Calu3 (cell line): ENCODE data around the gene TMPRSS13. TPM values are rescaled to one million over a fixed set of nuclear protein-coding genes. Genes with fewer than 3 reads are reported as not detected.
A peak's percentile ranks its signal among the peaks of the same experiment; 100 is the strongest.

ENCODE experiments used
- BruUV-seq: library from RNA; stranded (reverse); fragments of 400-500 nt; replicated peaks from 2 replicates; lab custom pipeline; 2021; lab: Mats Ljungman, UMichigan
- CTCF ChIA-PET: fragments of 300-600 bp; sonication (Branson Sonifier 250); formaldehyde crosslinking; loops from one replicate; lab custom pipeline; 2022; ENCODE audit warnings: antibody characterized with exemption; lab: Charles Lee
- DNase-seq: peaks from one replicate; pipeline ENCODE4 v3.0.0; 2022
- H3K27ac Mint-ChIP-seq: one replicate; pipeline ENCODE4 v1.8.0; 2022; ENCODE audit warnings: mixed read lengths; ENCODE audit not compliant: unreplicated experiment
- H3K27me3 Mint-ChIP-seq: one replicate; pipeline ENCODE4 v1.8.0; 2022; ENCODE audit warnings: mixed read lengths; ENCODE audit not compliant: unreplicated experiment
- H3K36me3 Mint-ChIP-seq: one replicate; pipeline ENCODE4 v1.8.0; 2022; ENCODE audit warnings: mild to moderate bottlenecking, moderate library complexity, mixed read lengths; ENCODE audit not compliant: insufficient read depth, unreplicated experiment
- H3K4me1 Mint-ChIP-seq: one replicate; pipeline ENCODE4 v1.8.0; 2022; ENCODE audit warnings: mild to moderate bottlenecking, low read depth, mixed read lengths; ENCODE audit not compliant: unreplicated experiment
- H3K4me3 Mint-ChIP-seq: one replicate; pipeline ENCODE4 v1.8.0; 2022; ENCODE audit warnings: mild to moderate bottlenecking, low read depth, moderate library complexity, mixed read lengths; ENCODE audit not compliant: unreplicated experiment
- H3K9me3 Mint-ChIP-seq: one replicate; pipeline ENCODE4 v1.8.0; 2022; ENCODE audit warnings: low read depth, mixed read lengths; ENCODE audit not compliant: unreplicated experiment
- CTCF ChIP-seq: fragments of 200-600 bp; IDR thresholded peaks from one replicate; pipeline ENCODE4 v1.8.0; 2022; ENCODE audit warnings: antibody characterized with exemption; ENCODE audit not compliant: unreplicated experiment
- intact Hi-C: fragments of 100-400 bp; cut with micrococcal nuclease; formaldehyde crosslinking; loops from one replicate; pipeline ENCODE4 v1.10.0; 2022; ENCODE audit not compliant: unreplicated experiment
- total RNA-seq: library from RNA; stranded (reverse); gene quantifications from 2 replicates; pipeline ENCODE4 v1.2.3, GENCODE V29; 2022

The TMPRSS13 gene
- total RNA-seq, 1 experiment from 2014 or later: 2.3 TPM

- peaks cover 6% of the 10 kb centered on the region for H3K36me3 Mint-ChIP-seq
- no peak for DNase-seq
- no peak for TF ChIP-seq CTCF
- peaks cover 8% of the 10 kb centered on the region for H3K4me1 Mint-ChIP-seq
- H3K9me3 Mint-ChIP-seq: no peaks in the 10 kb centered on the region
- no TSS peak for BruUV-seq
- no peak overlapping the region for H3K4me3 Mint-ChIP-seq
- CTCF ChIA-PET: no interaction called here
- H3K27me3 Mint-ChIP-seq: peaks cover 21% of the 10 kb centered on the region
- no peak overlapping the region for H3K27ac Mint-ChIP-seq
- intact Hi-C loops: no loop called here
Observed at GRCh38 chr11:117908959-117909610, 20.1 kb downstream of the TMPRSS13 start.

DNA sequence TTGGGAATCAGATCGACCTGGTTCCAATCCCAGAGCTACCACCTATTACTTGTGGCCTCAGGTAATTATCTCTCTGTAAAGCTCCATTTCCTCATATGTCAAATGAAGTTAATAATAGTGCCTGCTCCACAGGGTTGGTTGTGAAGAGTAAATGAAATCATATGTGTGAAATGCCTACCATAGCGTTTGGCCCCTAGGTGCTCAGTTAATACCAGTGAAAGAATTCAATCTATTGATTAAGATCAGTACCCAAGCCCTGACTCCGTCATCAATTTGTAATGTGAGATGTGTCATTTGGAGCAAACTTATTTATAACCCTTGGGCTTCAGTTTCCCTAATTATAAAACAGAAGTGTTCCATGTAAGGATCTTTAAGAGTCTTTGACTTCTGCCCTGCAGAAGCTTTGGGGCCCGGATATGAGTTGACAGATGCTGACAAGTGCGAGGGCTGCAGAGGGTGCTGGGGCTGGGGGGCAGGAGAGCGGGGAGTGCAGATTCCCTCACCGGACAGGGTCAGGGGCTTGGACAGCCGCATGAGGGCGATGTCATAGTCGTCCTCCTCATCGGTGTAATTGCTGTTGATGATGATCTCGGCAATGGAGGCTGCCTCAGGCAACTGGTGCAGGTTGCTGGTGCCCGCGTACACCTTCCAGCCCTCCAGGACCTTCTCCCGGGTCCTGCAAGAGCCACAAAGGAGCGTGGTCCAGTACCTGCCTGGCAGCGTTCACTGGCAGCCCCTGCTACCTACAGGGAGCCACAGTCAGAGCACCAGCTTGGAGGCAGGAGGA lies 20.9 kb downstream of the TMPRSS13 start:
- TF ChIP-seq CTCF: no peak
- intact Hi-C loops: no loop called here
- CTCF ChIA-PET: no interaction called here
- H3K4me3 Mint-ChIP-seq: peak overlapping the region; percentile 61
- H3K36me3 Mint-ChIP-seq: peaks cover 6% of the 10 kb centered on the region
- BruUV-seq: no TSS peak
- no peak overlapping the region for H3K27ac Mint-ChIP-seq
- no peaks in the 10 kb centered on the region for H3K9me3 Mint-ChIP-seq
- no peak for DNase-seq
- H3K4me1 Mint-ChIP-seq: peaks cover 8% of the 10 kb centered on the region
- H3K27me3 Mint-ChIP-seq: peaks cover 15% of the 10 kb centered on the region

DNA sequence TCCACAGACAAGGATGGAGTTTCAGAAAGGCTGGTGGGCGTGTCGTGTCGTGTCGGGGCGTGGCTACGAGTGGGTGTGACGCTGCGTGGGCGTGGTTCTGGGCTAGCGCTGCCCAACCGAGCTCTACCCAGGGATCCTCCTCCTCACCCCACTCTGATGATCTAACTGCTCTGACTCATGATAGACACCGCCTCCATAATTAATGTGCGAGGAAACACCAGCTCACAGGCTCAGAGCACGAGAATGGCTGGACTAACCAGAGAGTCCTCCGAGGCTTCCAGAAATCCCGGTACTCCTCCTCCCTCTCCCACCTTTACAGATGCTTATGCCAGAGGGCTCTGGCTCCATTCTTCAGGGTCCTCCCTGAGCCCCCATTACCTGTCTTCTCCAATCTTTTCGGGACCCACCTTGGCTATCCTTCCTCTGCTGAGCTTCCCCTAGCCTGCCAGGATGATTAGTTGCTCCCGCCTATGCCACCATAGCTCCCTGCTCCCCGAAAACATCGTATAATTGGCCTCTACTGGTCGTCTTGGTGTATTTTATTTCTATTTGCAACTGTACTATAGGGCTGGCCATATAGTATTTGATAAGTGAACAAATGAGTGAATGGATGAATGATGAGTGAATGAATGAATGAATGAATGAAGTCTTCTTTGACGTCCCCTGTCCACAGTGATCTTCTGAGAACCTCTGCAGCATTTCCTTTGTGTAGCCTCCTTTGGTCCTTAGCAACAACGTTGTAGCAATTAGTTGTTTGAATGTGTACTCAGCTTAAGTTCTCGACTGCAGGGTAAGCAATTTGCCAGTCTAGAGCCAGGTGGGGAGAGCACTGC lies 21.7 kb downstream of the TMPRSS13 start:
- BruUV-seq: TSS peak; percentile 95
- Mint-ChIP-seq H3K27ac (peak overlapping the region; percentile 60), H3K4me1 (peaks cover 8% of the 10 kb centered on the region), H3K4me3 (peak overlapping the region; percentile 61), H3K27me3 (peaks cover 7% of the 10 kb centered on the region), H3K9me3 (no peaks in the 10 kb centered on the region), H3K36me3 (peaks cover 6% of the 10 kb centered on the region)
- no peak for TF ChIP-seq CTCF
- CTCF ChIA-PET: interaction anchor here (0.6 to 1.0 kb wide), 5 partner anchors 39 to 1133 kb away, joined by 3 to 4 read pairs (median 4); no protein-coding TSS in a partner anchor
- peak; percentile 86 for DNase-seq
- intact Hi-C loops: no loop called here

- H3K4me1 Mint-ChIP-seq: peaks cover 8% of the 10 kb centered on the region
- H3K4me3 Mint-ChIP-seq: no peak overlapping the region
- BruUV-seq: no TSS peak
- intact Hi-C loops: no loop called here
- DNase-seq: no peak
- H3K27ac Mint-ChIP-seq: no peak overlapping the region
- no peaks in the 10 kb centered on the region for H3K9me3 Mint-ChIP-seq
- H3K36me3 Mint-ChIP-seq: peaks cover 6% of the 10 kb centered on the region
- no peak for TF ChIP-seq CTCF
- CTCF ChIA-PET: interaction anchor here (0.6 to 1.0 kb wide), 3 partner anchors 40 to 1134 kb away, joined by 3 to 4 read pairs (median 4); no protein-coding TSS in a partner anchor
- no peaks in the 10 kb centered on the region for H3K27me3 Mint-ChIP-seq
Observed at GRCh38 chr11:117906710-117907109, 22.5 kb downstream of the TMPRSS13 start.
